Loucy (cell line): ENCODE data around the gene RNFT2.

Source experiments
- H2AFZ ChIP-seq: fragments of 200-600 bp; sonication (generic); 2 replicates; pipeline ENCODE4 v1.6.0; 2016; ENCODE audit warnings: antibody characterized with exemption, mild to moderate bottlenecking, low read length, moderate library complexity
- H3F3A ChIP-seq: fragments of 200-600 bp; 2 replicates; pipeline ENCODE4 v1.6.0; 2016; ENCODE audit warnings: antibody characterized with exemption, low read depth, mild to moderate bottlenecking
- H3K27me3 ChIP-seq: fragments of 200-600 bp; sonication (generic); 2 replicates; pipeline ENCODE4 v1.6.1; 2014; ENCODE audit warnings: low read length, mild to moderate bottlenecking; ENCODE audit not compliant: insufficient read depth, poor library complexity, severe bottlenecking
- H3K36me3 ChIP-seq: fragments of 200-600 bp; sonication (generic); 2 replicates; pipeline ENCODE4 v1.6.1; 2016; ENCODE audit warnings: low read length; ENCODE audit not compliant: insufficient read depth
- H3K4me1 ChIP-seq: fragments of 200-600 bp; sonication (generic); 2 replicates; pipeline ENCODE4 v1.5.1; 2014; ENCODE audit warnings: low read length, mild to moderate bottlenecking; ENCODE audit not compliant: insufficient read depth, poor library complexity, severe bottlenecking
- H3K4me2 ChIP-seq: fragments of 200-600 bp; sonication (generic); 2 replicates; pipeline ENCODE4 v1.6.0; 2014; ENCODE audit warnings: antibody characterized with exemption, low read length, low read depth, mild to moderate bottlenecking; ENCODE audit not compliant: poor library complexity, severe bottlenecking
- H3K4me3 ChIP-seq: fragments of 200-600 bp; sonication (generic); 2 replicates; pipeline ENCODE4 v1.5.1; 2014; ENCODE audit warnings: low read length, mild to moderate bottlenecking, mixed read lengths; ENCODE audit not compliant: poor library complexity, severe bottlenecking
- H3K79me2 ChIP-seq: fragments of 200-600 bp; sonication (generic); 2 replicates; pipeline ENCODE4 v1.6.1; 2014; ENCODE audit warnings: low read length; ENCODE audit not compliant: insufficient read depth
- H3K9ac ChIP-seq: fragments of 200-600 bp; sonication (generic); 2 replicates; pipeline ENCODE4 v1.6.0; 2014; ENCODE audit warnings: mild to moderate bottlenecking, low read depth, low read length, moderate library complexity; ENCODE audit not compliant: poor library complexity, severe bottlenecking
- H3K9me2 ChIP-seq: fragments of 200-600 bp; sonication (generic); replicated peaks from 2 replicates; pipeline ENCODE4 v1.6.1; 2016; ENCODE audit warnings: low read depth, low read length, mixed read lengths
- H3K9me3 ChIP-seq: fragments of 200-600 bp; sonication (generic); 2 replicates; pipeline ENCODE4 v1.6.1; 2014; ENCODE audit warnings: mild to moderate bottlenecking, antibody characterized with exemption, low read length, low read depth; ENCODE audit not compliant: insufficient read depth
- H4K20me1 ChIP-seq: fragments of 200-600 bp; sonication (generic); 2 replicates; pipeline ENCODE4 v1.6.0; 2014; ENCODE audit warnings: antibody characterized with exemption, low read length, mild to moderate bottlenecking; ENCODE audit not compliant: insufficient read depth, poor library complexity, severe bottlenecking
- CTCF ChIP-seq: fragments of 200-600 bp; sonication (generic); conservative IDR thresholded peaks from 2 replicates; pipeline ENCODE4 v1.5.1; 2014; ENCODE audit warnings: mild to moderate bottlenecking, antibody characterized with exemption, low read length
- EZH2phosphoT487 ChIP-seq: fragments of 200-600 bp; IDR thresholded peaks from 2 replicates; pipeline ENCODE4 v1.6.1; 2018; ENCODE audit warnings: antibody characterized with exemption, mild to moderate bottlenecking, moderate library complexity, borderline replicate concordance

RNFT2 gene

DNA sequence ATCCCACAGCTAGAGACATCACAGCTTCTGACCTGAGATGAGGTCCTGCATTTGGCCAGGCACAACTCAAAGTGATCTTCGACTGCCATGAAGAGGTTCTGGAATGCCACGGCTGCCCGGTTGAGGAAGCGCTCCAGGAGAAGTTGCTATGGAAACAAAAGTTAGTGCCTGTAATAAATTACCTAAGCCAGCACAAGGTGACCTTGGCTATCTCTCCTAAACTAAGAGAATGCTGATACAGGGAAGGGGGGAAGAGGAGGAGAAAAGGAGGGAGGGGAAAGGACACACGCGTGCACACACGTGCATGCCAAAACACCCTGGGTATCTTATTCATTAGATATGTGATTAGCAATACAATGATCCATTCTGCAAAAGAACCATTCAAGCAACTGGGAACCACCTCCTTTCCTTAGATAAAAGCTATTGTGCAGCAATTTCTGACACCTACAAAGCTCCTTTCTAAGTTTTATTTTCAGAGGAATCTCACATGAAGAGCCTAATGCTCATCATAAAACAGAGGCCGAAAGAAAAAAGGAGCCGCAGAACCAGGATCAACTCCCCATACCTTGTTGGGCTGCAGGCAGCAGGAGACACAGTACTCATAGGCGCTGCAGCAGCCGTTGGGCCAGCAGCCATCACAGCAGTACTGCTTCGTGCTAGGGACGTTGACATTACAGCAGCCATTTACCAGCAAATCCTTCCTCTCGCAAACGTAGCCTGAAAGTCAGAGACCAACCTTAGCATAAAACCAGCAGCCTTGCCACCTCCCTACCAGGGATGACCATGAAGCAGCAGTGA, 18.2 kb upstream of the RNFT2 start:
- H3K36me3 ChIP-seq = peaks cover 77% of the 10 kb centered on the region

DNA sequence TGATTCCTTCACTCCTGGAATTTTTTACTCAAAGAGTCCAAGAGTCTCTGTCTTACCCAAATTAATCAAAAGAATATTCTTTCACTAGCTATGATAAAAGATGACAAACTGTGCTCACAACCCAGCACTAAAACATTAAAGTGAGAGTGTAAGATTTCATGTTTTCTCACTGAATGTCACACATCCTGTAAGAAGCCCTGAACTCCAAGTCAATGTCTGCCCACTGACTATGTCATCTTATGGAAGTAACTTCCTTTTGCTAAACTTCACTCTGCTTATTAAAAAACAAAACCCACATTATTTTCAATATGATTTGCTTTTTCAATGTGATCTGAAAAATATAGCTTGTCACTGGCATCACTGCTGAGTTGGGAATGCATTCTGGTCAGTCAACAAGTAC, 15.9 kb upstream of the RNFT2 start:
- Histone ChIP-seq H3K27me3 (no peaks in the 10 kb centered on the region), H3K4me1 (no peaks in the 10 kb centered on the region), H3K36me3 (peaks cover 54% of the 10 kb centered on the region), H2AFZ (no peak overlapping the region), H3K9ac (no peak overlapping the region), H3K4me3 (no peak overlapping the region), H3K9me2 (no peaks in the 10 kb centered on the region), H3K9me3 (no peaks in the 10 kb centered on the region), H3K79me2 (peaks cover 21% of the 10 kb centered on the region), H3K4me2 (no peak overlapping the region), H4K20me1 (no peaks in the 10 kb centered on the region), H3F3A (no peaks in the 10 kb centered on the region)
- no peak for TF ChIP-seq CTCF
- TF ChIP-seq EZH2phosphoT487 = no peak

More for the DNA sequence above, 18.2 kb upstream of the RNFT2 start:
- Histone ChIP-seq H3K79me2 (peaks cover 6% of the 10 kb centered on the region), H3K9me2 (no peaks in the 10 kb centered on the region), H3K4me1 (no peaks in the 10 kb centered on the region), H4K20me1 (no peaks in the 10 kb centered on the region), H3K4me2 (no peak overlapping the region), H2AFZ (no peak overlapping the region), H3K9ac (no peak overlapping the region), H3K27me3 (no peaks in the 10 kb centered on the region), H3K4me3 (no peak overlapping the region), H3F3A (no peaks in the 10 kb centered on the region), H3K9me3 (no peaks in the 10 kb centered on the region)
- TF ChIP-seq CTCF = no peak
- TF ChIP-seq EZH2phosphoT487 = no peak

DNA sequence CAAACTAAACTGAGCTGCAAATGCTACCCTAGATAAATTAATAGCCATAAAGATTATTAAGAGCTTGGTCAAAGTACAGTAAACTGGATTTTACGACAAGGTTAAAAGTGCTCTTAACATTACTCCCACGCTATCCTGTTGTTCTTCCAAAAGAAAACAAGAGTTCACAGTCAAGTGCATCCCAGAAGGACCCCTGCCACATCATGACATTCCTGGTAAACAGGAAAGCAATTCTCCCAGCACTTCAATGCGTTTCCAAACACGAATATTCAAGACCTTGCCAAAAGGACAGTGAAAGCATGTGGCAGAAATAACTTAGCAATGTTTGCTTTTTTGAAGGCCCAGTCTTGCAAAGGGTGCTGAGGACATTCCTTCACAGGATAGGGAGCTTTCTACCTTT, 11.4 kb upstream of the RNFT2 start:
- no peak overlapping the region for H3K4me3 ChIP-seq
- H3K27me3 ChIP-seq = no peaks in the 10 kb centered on the region
- H4K20me1 ChIP-seq = peaks cover 6% of the 10 kb centered on the region
- no peaks in the 10 kb centered on the region for H3F3A ChIP-seq
- no peaks in the 10 kb centered on the region for H3K9me3 ChIP-seq
- TF ChIP-seq EZH2phosphoT487 (no peak), CTCF (no peak)
- no peak overlapping the region for H3K4me2 ChIP-seq
- no peaks in the 10 kb centered on the region for H3K9me2 ChIP-seq
- H3K9ac ChIP-seq = no peak overlapping the region
- H3K4me1 ChIP-seq = peaks cover 9% of the 10 kb centered on the region
- H3K36me3 ChIP-seq = peaks cover 15% of the 10 kb centered on the region
- no peak overlapping the region for H2AFZ ChIP-seq
- peaks cover 54% of the 10 kb centered on the region for H3K79me2 ChIP-seq
